ENCODE results near the gene KNCN.

The KNCN gene

GRCh38 chr1:46497020-46497419 is 54.4 kb downstream of the KNCN start:
- no peak for DNase-seq (ENCODE audit: low read depth)

- no peak for DNase-seq (ENCODE audit: low read depth)
These were observed 54.9 kb downstream of the KNCN start for GRCh38 chr1:46496505-46496904.

DNA sequence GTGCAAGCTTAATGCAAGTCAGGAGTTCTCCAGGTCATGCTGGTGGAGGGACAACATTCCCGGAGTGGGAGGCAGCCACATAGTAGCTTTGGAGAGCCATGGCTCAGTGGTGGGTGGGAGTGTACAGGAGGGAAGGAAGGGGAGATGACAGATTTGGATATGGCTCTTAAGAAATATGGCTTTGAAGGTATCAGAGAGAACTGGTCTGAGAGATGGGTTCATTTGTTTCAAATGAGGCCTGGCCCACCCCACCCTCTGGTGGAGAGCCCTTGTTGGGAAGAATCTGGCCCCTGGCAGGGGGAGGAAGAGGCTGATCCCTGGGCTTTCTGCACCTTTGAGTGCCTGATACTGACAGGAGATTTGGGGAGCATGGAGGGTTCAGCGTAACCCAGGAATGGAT is 55.7 kb downstream of the KNCN start:
- DNase-seq (ENCODE audit: low read depth) = no peak
